CD4-positive, alpha-beta T cell (primary cell): Measurements from ENCODE around the gene PUS3. TPM values are rescaled to one million over a fixed set of nuclear protein-coding genes. Genes with fewer than 3 reads are reported as not detected.

Source experiments
- ATAC-seq: fragments of 200-7000 bp; cut with Tn5 transposase; one replicate; pipeline ENCODE4 v1.10.0; 2022; ENCODE audit warnings: mild to moderate bottlenecking; ENCODE audit not compliant: poor library complexity
- CTCF ChIA-PET: fragments of 350-600 bp; sonication (Branson Sonifier 250); formaldehyde crosslinking; loops from one replicate; lab custom pipeline; 2021; ENCODE audit warnings: antibody characterized with exemption, inconsistent platforms; lab: Charles Lee
- POLR2A ChIA-PET: fragments of 350-600 bp; sonication (Branson Sonifier 250); formaldehyde crosslinking; loops from one replicate; lab custom pipeline; 2021; ENCODE audit warnings: antibody characterized with exemption, inconsistent platforms; lab: Charles Lee
- DNase-seq, 14 experiments: peaks; one replicate each; pipeline ENCODE4 v3.0.0-alpha.2; 2013 to 2020; ENCODE audit warnings: mixed read lengths in 2 of 14
- H3K27ac ChIP-seq, 2 donors: one replicate each; pipeline versions ENCODE4 v1.5.1 to v1.7.0; 2013; ENCODE audit warnings: low read length in 2 of 2, low read depth in 1 of 2, mild to moderate bottlenecking in 1 of 2
- H3K27me3 ChIP-seq, 2 experiments: 1 replicate in 1 of 2; 2 replicates in 1 of 2; pipeline versions ENCODE4 v1.6.1 to v1.7.0; 2013; ENCODE audit warnings: low read length in 2 of 2, control low read depth in 1 of 2, mild to moderate bottlenecking in 1 of 2, moderate library complexity in 1 of 2; ENCODE audit not compliant: insufficient read depth in 2 of 2, control insufficient read depth in 1 of 2
- H3K36me3 ChIP-seq: one replicate; pipeline ENCODE4 v1.6.1; 2013; ENCODE audit warnings: low read length, control low read depth; ENCODE audit not compliant: insufficient read depth
- H3K4me1 ChIP-seq: one replicate; pipeline ENCODE4 v1.6.1; 2013; ENCODE audit warnings: low read length, control low read depth; ENCODE audit not compliant: insufficient read depth
- H3K4me3 ChIP-seq: one replicate; pipeline ENCODE4 v1.5.1; 2013; ENCODE audit warnings: mild to moderate bottlenecking, low read length, moderate library complexity
- H3K9me3 ChIP-seq, 2 experiments: 1 replicate in 1 of 2; 2 replicates in 1 of 2; pipeline versions ENCODE4 v1.6.1 to v1.7.0; 2013; ENCODE audit warnings: low read length in 2 of 2, mild to moderate bottlenecking in 2 of 2, control low read depth in 1 of 2, moderate library complexity in 1 of 2; ENCODE audit not compliant: control insufficient read depth in 1 of 2, insufficient read depth in 1 of 2
- H3K27ac Mint-ChIP-seq: one replicate; pipeline ENCODE4 v1.8.0; 2020; ENCODE audit warnings: mixed read lengths
- H3K27me3 Mint-ChIP-seq: one replicate; pipeline ENCODE4 v1.8.0; 2021; ENCODE audit warnings: mixed read lengths
- H3K36me3 Mint-ChIP-seq: one replicate; pipeline ENCODE4 v1.8.0; 2021; ENCODE audit warnings: low read depth, mixed read lengths
- H3K4me1 Mint-ChIP-seq: one replicate; pipeline ENCODE4 v1.8.0; 2021; ENCODE audit warnings: low read depth, mixed read lengths
- H3K4me3 Mint-ChIP-seq: one replicate; pipeline ENCODE4 v1.8.0; 2020; ENCODE audit warnings: mild to moderate bottlenecking, mixed read lengths
- H3K9me3 Mint-ChIP-seq: one replicate; pipeline ENCODE4 v1.8.0; 2020; ENCODE audit warnings: mixed read lengths
- intact Hi-C, 2 experiments: fragments of 100-400 bp; cut with DNase I in 1 of 2; cut with micrococcal nuclease in 1 of 2; formaldehyde crosslinking; loops; one replicate each; pipeline versions ENCODE4 v1.15.1 to v1.9.0; 2023 to 2025; cut with DNase I, micrococcal nuclease
- total RNA-seq, 174 experiments: library from RNA in 2 of 174; stranded (reverse) in 2 of 174; gene quantifications; one replicate each; pipeline ENCODE4 v1.2.3 and lab custom pipeline; 2021 to 2026
- TF ChIP-seq, protein P1 (sequence below): fragments of 200-600 bp; IDR thresholded peaks from one replicate; pipeline ENCODE4 v1.8.0; 2022; ENCODE audit warnings: antibody characterized with exemption, mild to moderate bottlenecking

PUS3 gene
- total RNA-seq, 2 experiments from 2014 or later, result 6.0 to 7.3 TPM

DNA sequence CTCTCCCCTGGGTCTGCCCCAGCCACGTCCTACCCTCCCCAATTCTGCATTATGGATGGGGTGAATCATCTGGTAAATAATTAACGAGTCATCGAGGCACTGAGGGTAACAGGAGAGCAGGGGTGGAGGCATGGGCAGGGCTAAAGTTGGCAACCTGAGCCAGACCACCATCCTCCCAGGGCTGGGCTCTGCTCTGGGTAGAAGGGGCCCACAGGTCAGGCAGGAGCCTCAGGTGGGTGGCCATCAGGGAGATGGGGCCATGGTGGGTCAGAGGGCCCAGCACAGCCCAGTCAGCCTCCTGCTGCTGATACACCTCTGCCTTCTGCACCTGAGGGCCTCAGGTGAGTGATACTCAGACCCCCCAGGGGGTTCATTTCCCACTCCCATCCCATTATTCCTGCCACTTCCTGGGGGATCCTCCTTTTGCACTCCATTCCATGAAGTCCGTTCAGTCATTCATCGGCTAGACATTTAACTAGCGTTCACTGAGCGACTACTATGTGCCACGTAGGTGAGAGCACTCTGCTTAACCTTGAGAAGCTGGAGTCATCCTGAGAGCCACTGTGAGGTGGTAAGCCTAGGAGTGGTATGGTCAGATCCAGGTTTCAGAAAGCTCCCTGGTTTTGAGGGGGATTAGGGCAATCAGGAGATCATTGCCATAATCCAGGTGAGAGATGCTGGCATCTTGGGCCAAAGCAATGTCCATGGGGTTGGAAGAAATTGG, 43.0 kb upstream of the PUS3 start, which contains the start of gene VSIG10L2:
VSIG10L2 (plus strand) TSS at position 248 of the 724 bp plus-strand sequence; CDS start at position 260, 12 bp downstream.
- peaks cover 0 to 3% of the 10 kb centered on the region in 2 experiments for H3K27me3 ChIP-seq
- peaks cover 7% of the 10 kb centered on the region for H3K4me1 ChIP-seq
- intact Hi-C loops, result no loop called here
- CTCF ChIA-PET, result no interaction called here
- H3K27ac Mint-ChIP-seq, result no peak within 1 kb of the TSS
- POLR2A ChIA-PET, result interaction anchor here (0.6 kb wide), 1 partner anchor 46 kb away, joined by 3 read pairs; no protein-coding TSS in a partner anchor
- no peak for ATAC-seq
- no peak within 1 kb of the TSS for H3K4me3 ChIP-seq
- H3K4me1 Mint-ChIP-seq, result peaks cover 6% of the 10 kb centered on the region
- no peaks in the 10 kb centered on the region for H3K36me3 Mint-ChIP-seq
- DNase-seq, result no peak
- TF ChIP-seq, protein P1, sequence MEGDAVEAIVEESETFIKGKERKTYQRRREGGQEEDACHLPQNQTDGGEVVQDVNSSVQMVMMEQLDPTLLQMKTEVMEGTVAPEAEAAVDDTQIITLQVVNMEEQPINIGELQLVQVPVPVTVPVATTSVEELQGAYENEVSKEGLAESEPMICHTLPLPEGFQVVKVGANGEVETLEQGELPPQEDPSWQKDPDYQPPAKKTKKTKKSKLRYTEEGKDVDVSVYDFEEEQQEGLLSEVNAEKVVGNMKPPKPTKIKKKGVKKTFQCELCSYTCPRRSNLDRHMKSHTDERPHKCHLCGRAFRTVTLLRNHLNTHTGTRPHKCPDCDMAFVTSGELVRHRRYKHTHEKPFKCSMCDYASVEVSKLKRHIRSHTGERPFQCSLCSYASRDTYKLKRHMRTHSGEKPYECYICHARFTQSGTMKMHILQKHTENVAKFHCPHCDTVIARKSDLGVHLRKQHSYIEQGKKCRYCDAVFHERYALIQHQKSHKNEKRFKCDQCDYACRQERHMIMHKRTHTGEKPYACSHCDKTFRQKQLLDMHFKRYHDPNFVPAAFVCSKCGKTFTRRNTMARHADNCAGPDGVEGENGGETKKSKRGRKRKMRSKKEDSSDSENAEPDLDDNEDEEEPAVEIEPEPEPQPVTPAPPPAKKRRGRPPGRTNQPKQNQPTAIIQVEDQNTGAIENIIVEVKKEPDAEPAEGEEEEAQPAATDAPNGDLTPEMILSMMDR, result no peak
- H3K27me3 Mint-ChIP-seq, result no peaks in the 10 kb centered on the region
- no peaks in the 10 kb centered on the region for H3K36me3 ChIP-seq
- no peak within 1 kb of the TSS for H3K4me3 Mint-ChIP-seq
- H3K27ac ChIP-seq, result no peak within 1 kb of the TSS
- H3K9me3 ChIP-seq, result no peaks in the 10 kb centered on the region
- H3K9me3 Mint-ChIP-seq, result no peaks in the 10 kb centered on the region

DNA sequence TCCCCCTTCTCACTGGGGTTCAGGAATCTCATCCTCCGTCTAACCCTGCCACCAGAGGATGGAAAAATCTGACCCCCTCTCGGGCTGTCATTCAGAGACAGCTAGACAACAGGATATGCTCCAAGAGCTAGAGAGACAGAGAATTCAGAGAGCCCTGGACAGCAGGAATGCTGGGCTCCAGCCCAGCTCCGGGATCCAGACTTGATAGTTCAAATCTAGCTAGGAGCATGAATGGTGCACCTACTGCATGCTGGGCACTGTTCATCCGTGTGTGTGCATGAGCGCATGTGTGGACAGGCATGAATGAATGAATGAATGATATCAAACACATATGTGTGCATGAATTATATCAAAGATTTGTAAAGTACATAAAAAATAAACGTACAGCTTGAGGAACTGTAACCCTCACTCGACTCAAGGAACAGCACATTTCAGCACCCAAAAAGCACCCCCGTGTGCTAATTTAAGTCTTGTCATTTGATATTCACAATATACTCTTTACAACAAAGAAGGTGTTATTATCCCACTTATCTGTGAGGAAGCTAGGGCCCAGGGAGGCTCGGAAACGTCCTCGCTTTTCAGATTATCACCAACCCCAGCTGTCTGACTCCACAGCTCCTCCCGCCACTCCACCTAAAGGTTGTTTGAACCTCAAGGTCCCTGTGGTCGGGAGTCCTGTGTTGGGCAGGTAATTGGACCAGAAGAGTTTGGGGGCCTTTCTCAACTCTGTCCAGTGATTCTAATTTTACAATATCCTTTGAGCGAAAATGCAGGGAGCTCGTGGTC, 42.2 kb upstream of the PUS3 start:
- Mint-ChIP-seq H3K27me3 (no peaks in the 10 kb centered on the region), H3K36me3 (no peaks in the 10 kb centered on the region), H3K9me3 (no peaks in the 10 kb centered on the region), H3K4me1 (peaks cover 6% of the 10 kb centered on the region), H3K4me3 (no peak overlapping the region), H3K27ac (no peak overlapping the region)
- Histone ChIP-seq H3K4me1 (peaks cover 7% of the 10 kb centered on the region), H3K4me3 (no peak overlapping the region), H3K9me3 (no peaks in the 10 kb centered on the region), H3K27ac (no peak overlapping the region), H3K36me3 (no peaks in the 10 kb centered on the region), H3K27me3 (peaks cover 0 to 3% of the 10 kb centered on the region in 2 experiments)
- TF ChIP-seq, protein P1, result no peak
- no peak for ATAC-seq
- intact Hi-C loops, result no loop called here
- ChIA-PET CTCF (no interaction called here), POLR2A (no interaction called here)
- DNase-seq, result no peak

DNA sequence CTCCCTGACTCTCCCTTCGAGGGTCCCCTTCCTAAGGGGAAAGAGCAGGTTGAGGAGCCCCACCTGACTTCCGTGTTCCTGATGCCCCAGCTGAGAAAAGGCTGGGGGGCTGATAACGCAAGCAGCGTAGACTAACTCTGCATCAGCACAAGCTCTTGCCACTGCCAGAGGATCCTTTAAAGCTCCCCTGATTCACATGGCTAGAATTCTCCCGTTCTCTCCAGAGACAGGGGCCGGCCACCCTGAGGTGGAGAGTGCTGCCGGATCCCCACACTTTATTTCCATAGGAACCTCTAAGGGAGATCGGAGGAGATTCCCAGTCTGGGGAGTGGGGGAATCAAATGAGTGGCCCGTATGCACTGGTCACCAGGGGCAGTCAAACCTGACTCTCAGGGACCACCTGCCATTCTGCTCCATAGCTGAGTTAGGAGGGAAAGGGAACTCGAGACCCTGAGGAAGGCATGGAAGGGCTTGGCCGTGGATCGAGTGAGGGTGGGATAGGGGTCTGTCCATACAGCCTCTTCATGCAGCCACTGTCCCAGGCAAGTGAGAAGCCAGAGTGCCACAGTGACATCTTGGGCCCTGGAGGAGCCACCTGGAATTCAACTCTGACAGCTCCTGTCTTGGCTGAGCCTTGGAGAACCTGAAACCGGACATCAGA, 41.5 kb upstream of the PUS3 start:
- CTCF ChIA-PET, result no interaction called here
- TF ChIP-seq, protein P1, result no peak
- intact Hi-C loops, result loop anchor here in 1 of 2 experiments (5.0 kb wide), 1 partner anchor 178 kb away; no protein-coding TSS in a partner anchor
- no peaks in the 10 kb centered on the region for H3K36me3 Mint-ChIP-seq
- ATAC-seq, result no peak
- DNase-seq, result no peak
- H3K9me3 Mint-ChIP-seq, result no peaks in the 10 kb centered on the region
- Histone ChIP-seq H3K9me3 (no peaks in the 10 kb centered on the region), H3K36me3 (no peaks in the 10 kb centered on the region), H3K27ac (no peak overlapping the region), H3K4me3 (no peak overlapping the region), H3K27me3 (peaks cover 0 to 3% of the 10 kb centered on the region in 2 experiments), H3K4me1 (peaks cover 7% of the 10 kb centered on the region)
- no peaks in the 10 kb centered on the region for H3K27me3 Mint-ChIP-seq
- POLR2A ChIA-PET, result no interaction called here
- peaks cover 6% of the 10 kb centered on the region for H3K4me1 Mint-ChIP-seq
- H3K27ac Mint-ChIP-seq, result no peak overlapping the region
- no peak overlapping the region for H3K4me3 Mint-ChIP-seq
